Activated naive CD8-positive, alpha-beta T cell treated with anti-CD3 and anti-CD28 coated beads, Interleukin-2, amount 50 U/mL, for 16 hours (primary cell): ENCODE measurements around the gene SP5.
"Not testable (repeated sequence)": the region's sequence is repeated elsewhere in the genome, so short reads cannot be mapped to it uniquely, and the experiment has no call there.

Experiments used
- DNase-seq: peaks from one replicate; pipeline ENCODE4 v3.0.0-alpha.2; 2020; ENCODE audit warnings: low read depth, low spot score

The SP5 gene

DNA sequence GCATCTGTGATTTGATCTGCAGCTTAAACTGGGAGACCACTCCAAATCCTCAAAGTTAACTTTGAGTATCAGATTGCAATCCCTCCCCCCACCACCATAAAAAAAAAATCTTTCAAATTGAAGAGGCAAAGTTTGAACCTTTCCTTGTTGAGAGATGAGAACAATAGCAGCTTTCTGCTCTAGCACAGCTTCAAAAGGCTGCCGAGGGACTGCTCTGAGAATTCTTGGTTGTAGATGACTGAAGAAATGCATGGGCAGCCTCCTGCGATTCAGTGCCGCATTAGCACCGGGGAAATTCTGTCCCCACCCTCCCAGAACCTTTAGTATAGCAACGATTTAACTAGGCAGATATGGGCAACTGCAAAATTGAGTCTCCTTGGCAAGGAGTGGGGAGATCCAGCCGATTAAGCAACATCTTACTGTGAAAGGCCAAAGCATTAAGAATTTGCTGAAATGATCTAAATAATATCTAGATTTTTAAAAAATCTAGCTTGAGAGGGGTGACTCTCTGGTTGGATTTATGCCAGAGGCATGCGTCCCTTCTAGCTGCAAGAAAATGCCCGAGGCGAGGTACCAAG lies 3.9 kb upstream of the SP5 start:
- no peak for DNase-seq

DNA sequence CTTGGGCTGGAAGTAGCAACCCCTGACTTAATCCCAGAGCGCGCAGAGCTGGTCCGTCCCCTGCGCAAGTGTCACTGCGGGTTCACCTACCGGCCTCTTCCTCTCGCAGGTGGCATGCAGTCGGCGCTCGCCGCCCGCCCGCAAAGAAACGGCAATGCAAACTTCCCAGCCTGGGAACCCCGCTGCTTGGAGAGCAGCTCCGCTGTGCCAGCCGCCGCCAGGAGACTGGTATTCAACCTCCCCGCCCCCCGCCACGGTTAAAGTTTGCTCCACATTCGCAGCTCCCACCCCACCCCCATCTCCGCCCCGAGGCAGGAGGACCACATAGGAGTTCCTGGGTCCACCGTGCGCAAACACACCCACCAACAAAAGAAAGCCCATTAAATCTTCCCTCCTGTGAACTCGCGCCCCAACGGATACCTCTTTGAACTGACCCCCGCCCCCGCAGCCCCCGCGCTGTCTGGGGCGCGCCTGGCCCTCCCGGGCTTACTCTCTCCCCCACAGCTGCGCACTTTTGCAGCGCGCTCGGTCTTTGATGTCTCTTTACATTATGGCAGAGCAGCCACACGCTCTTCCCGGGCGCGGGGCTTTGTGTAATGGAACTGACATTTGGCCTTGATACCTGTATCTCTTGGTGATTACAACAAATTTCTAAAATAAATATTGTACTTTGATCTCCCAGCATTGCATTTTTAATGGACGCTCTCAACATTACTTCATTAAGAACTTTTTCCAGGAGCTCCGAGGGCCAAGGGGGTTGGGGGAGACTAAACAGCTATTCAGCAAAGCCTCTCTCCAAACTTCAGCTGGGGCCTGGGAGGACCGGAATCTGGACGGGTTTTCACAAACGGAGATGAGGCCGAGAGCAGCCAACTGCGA lies 3.1 kb upstream of the SP5 start:
- DNase-seq, result no peak

DNA sequence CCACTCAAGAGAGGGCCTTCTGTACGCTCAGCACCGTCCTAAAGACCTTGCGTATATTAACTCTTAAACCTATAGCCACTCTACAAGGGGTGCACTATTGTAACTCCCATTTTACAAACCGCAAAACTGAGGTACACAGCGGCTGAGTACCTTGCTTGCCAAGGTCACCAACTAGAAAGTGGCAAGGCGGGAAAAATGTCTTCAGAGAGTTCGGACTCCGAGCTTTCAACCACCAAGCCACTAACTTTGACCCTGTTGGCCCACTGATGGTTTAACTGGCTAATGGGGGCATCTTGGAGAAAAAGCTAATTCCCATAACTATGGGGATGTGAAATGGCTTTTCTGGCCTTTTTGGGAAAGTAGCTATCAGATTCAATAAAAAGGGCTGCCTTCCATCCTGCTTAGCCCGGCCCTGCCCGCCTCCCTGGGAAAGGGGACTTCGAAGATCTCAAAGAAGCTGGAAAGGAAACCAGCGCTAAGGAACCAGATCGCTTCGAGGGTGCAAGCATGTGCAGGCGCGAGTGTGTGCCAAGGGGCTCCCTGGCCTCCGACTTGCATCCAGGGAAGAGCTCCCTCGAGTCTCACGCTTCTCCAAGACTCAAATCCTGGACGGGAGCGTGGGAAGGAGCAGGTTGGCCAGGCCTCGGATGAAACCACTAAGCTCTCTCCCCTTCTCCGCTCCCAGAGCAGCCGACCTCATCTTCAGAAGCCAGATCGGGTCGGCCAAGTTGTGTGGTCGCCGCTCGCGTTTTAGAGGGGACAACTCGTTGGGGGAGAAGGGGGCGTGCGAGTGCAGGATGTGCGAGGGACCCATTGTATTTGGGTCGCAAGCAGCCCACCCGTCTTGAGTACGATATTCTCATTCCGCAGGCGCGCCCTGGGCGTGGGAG lies 2.2 kb upstream of the SP5 start:
- DNase-seq, result no peak

DNA sequence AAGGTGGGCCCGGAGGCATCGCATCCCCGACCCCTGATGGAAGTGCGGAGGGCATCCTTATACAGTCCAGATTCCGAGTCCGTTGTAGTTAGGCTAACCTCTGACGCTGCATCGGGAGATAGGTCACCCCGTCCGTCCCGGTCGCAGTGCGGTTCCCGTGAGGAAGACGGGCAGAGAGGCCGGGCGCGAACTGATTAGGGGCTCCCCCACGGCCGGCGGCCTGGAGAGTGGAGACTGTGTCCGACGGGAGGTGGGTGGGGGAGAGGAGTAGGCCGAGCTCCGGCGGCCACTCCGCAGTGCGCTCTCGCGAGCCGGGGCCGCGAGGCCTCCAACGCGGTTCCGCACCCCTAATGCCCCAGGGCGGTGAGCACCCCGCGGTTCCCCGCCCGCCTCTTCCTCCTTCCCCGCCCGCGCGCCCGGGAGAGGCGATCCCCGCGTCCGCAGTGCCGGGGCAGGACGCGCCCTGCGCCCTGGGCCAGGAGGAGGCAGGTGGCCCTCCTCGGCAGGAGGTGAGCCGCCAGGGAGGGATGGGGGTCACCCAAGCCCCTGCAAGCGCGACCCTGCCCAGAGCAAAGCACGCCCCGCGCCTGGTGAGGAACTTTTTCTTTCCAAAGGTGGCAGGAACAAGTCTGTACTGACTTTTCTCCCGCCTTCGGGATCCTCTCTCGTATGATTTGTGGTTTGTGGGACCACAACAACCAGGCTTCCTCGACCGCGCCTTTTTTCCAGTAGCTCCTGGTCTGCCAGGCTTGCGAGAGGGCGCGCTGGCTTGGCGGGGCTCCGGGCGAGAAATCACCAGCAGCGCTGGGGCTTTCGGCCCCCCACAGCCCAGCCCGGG lies 1.4 kb upstream of the SP5 start:
- DNase-seq, result no peak

DNA sequence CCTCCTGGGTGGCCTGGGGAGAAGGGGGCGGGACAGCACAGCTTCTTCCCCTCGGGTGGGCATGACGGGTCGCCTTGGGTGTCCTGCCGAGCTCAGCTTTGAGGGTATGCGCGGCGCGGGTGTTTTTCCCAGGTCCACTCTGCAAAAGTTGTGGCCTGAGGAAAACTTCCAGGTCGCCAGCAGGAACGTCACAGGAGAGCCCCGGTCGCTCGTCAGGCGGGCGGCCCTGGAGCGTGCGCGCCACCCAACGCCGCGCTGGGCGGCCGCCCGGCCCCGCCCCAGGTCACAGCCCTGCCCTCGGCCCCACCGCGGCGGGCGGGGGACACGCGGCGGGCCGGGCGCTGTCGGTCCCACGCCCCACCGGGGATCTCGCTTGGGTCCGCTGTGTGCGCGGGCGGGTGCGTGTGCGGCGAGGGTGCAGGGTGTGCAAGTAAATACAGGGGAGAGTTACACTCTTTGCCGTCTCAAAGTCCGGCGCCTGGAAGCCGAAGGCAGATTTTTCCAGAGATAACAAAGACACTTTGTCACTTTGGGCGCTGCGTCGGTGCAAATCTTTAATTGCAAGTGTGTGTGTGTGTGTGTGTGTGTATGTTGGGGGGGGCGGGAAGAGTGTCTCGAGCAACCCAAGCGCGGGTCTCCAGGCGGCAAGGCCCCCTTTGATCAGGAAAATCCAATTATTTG lies 616 bp upstream of the SP5 start:
- no peak for DNase-seq

DNA sequence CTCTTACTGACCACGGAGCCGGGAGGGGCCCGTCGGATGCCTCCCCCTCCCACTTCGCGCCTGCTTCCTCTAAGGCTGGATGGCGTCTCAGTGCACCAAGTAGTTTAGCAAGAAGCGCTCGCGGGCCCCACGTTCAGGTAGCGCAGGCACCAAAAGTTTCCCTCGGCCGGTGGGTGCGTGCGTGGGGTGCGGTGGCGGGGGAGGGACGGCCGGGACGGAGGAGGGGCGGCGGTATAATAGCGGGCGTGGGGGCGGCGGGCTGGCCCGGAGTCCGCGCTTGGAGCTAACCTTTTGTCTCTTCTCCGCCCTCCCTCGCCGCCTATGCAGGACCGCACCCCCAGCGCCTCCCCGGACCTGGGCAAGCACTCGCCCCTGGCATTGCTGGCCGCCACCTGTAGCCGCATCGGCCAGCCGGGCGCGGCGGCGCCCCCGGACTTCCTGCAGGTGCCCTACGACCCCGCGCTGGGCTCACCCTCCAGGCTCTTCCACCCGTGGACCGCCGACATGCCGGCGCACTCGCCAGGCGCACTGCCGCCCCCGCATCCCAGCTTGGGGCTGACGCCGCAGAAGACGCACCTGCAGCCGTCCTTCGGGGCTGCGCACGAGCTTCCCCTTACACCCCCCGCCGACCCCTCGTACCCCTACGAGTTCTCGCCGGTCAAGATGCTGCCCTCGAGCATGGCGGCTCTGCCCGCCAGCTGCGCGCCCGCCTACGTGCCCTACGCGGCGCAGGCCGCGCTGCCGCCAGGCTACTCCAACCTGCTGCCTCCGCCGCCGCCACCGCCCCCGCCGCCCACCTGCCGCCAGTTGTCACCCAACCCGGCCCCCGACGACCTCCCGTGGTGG lies 1.0 kb downstream of the SP5 start:
- no peak for DNase-seq

DNA sequence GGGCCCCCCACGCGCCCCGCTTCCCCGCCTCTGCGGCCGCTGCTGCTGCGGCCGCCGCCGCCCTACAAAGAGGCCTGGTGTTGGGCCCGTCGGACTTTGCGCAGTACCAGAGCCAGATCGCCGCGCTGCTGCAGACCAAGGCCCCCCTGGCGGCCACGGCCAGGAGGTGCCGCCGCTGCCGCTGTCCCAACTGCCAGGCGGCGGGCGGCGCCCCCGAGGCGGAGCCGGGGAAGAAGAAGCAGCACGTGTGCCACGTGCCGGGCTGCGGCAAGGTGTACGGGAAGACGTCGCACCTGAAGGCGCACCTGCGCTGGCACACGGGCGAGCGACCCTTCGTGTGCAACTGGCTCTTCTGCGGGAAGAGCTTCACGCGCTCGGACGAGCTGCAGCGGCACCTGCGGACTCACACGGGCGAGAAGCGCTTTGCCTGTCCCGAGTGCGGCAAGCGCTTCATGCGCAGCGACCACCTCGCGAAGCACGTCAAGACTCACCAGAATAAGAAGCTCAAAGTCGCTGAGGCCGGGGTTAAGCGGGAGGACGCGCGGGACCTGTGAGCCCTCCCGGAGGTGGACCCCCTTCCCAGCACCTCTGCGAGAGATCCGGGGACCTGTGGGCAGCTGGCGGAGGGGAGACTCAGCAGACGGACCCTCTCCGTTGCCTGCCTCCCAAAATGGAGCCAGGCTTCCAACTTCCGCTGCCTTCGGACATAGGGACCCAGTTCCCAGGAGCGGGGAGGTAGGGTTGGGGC lies 1.9 kb downstream of the SP5 start:
- no peak for DNase-seq

DNA sequence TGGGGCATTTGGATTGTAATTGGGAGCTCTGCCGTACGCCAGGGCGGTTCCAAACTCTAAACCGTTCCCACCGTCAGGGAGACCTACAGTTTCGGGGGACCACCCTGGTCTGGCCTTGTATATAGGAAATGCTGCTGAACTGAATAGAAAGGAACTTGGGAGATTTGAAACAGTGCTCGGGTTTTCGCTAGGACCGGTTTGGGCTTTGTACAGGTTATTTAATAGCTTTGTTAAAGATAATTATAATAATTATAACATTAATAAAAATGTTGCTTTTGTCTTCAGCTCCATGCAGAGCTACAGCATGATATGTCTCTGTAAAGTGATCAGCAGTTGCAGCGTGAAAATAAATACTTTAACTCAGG lies 2.4 kb downstream of the SP5 start:
- no peak for DNase-seq

DNA sequence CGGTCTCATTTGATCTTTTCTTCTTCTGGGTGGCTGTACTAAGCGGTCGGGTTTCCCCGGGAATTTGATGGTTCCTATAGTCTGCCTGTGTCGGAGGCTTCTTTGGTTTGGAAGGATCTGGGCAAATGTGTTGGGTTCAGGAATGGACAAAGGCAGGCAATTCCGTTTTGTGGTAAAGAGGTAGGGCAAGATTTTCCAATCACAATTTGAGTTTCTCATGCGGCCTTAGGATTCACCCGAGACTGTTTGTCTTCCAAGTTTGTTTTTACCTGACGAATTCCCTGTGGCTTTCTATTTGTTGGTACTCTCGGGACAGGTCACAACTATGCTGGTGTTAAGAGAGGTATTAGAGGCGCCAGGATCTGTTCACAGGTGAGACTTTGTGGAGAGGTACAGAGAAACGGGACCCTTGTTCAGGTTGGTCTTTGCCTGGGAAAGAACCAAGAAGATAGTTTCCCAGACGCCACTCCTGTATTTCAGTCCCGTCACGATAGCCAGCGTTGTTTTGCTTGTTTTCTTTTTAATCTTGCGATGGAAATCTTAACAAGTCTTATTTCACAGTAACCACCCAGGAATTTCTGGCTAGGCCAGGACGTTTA lies 3.0 kb downstream of the SP5 start:
- no peak for DNase-seq

DNA sequence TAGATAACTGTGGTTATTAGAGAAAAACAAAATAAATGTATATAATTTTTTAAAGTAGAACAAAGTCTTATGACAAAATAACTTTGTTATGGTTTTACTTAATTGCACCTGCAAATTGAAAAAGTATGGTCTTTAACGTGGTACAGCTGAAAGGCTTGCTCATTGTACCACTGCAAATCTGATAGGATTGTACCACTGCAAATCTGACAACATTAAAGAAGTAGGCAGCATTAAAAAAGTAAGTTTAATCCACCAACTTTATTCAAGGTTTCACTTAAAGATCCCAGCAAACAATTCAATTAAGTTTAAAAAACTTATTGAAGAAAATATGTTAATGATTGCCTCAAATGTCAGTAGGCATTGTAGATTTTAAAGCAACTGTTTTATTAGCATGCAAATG lies 4.7 kb downstream of the SP5 start:
- DNase-seq, result no peak

DNA sequence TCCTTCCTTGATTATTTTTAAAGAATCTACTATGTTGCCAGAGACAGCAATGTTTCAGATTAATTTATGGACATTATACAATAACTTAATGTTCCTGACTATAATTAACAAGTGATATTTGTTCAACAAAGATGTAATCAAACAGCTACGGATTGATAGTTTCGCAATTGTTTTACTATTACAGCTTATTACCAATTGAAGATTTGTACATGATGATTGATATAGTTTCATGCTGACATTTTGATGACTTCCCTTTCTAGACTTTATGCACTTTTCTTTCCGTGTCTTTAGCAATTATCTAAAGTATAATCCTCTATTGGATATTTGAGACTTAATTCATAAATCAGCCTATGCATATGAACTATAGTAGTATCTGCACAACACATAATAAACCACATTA lies 6.5 kb downstream of the SP5 start:
- DNase-seq, result no peak

DNA sequence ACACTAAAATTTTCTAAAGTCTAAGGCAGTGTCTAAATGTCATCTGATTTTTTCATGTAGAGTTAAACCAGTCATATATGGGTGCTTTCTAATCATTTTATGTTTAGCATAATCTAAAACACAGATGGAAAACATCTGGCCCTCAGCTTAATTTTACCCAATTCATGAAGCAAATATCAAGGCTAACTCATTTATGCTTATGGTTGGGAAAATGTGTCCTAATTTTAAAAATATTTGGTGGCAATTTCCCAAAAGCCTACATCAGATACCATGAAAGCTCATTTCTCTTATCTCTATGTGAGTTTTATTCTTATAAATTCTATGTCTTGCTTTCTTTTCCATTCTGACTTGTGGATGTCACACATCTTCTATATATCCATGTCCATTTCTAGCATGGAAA lies 7.2 kb downstream of the SP5 start:
- no peak for DNase-seq

DNA sequence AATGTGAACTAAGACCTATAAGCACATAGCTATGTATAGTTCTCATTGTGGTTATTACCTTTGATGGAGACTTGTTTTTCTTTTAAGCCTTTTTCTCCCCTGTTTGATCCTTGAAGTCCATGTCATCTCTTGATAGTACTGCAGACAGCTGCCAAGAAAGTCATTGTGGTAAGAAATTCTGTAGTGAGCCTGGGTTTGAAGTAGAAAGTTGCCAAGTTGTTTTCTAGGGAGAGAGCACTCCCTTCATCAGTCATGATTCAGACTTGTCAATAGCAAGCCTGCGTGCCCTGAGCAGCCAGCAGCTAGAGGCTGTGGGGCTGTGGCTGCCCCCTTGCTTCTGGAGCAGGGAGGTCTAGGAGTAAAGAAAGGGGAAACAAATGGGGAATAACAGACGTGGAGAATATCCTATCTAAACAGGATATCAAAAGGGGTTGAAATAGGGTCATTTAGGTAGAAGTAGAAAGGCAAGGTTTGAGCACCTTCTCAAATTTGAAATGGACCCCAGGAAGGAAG lies 8.4 kb downstream of the SP5 start:
- DNase-seq, result no peak

DNA sequence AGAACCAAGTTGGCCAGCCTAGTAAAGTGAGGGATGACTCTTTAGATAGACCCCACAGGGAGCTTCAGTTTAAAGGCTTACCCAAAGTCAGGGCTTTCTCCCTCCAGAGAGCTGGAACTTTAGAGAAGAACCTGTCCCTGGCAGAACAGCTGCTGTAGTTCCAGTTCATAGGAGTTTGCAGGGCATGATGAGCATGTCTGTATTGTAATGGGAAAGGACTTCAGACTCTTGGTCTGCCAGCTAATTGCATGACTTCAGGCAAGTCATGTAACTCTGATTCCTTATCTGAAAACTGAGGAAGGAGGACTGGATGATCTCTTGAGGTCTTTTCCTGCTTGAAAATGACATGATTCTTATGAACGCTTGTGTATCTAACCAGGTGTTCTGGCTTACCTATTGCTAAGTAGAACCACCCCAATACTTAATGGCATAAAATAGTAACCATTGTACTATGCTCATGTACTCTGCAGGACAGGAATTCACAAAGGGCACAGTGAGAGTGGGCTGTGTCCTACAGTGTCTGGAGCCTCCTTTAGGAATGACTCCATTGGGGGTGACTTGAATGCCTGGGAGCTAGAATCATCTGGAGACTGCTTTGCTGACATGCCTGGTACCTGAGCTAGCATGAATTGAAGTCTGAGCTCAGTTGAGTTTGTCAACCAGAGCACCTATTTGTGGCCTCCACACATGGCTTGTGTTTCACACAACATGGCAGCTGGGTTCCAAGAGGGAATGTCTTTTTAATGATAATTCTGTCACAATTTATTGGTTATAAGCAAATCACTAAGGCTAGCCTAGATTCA lies 18.9 kb downstream of the SP5 start:
- DNase-seq, result no peak

DNA sequence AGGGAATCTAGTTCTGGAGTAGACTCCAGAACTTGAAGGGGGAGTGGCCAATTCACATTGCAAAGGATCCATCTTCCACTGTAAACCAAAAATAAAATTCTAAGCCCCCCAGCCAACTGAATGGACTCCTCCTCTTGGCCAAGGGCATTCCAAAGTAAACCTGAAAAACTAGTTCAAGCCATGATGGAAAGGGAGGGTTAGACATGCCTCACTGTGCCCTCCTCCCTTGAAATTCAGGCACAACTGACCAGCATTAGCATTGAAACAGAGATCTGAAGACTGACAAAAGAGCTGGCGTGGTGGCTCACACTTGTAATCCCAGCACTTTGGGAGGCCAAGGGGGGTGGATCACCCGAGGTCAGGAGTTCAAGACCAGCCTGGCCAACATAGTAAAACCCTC lies 19.5 kb downstream of the SP5 start:
- not testable (repeated sequence) for DNase-seq

DNA sequence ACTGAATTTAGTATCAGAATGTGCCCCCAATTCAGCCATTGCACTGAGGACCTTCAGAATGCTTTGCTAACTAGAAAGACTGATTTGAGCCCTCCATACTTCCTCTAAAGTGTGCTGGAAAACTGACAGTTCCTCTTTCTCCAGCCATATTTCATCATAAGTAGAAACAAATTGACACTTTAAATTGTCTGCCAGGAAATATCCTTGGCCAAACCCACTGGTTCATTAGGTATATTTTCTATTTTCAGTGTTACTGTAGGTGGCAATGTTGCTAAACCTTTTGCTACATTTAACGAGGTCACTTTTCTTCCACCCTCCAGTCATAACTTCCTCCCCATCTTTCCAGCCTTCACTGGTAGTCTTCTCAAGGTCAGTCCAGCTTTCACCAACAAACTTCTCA lies 21.5 kb downstream of the SP5 start:
- DNase-seq, result no peak

DNA sequence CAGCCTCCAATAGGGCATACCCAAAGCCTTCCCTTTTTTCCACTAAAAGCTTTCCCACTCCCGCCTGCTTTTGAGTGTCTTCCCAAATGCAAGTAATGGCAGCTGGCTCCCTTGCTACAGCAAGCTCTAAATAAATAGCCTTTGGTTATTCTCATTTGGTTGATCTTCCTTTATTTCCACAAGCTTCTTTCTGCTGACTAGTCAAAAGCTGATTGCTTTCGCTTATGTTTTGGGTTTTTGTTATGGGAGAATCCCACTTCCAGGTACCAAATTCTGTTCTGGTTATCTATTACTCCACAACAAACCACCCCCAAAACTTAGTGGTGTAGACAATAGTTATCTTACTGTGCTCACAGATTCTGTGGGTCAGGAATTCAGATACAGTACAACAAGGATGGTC lies 22.3 kb downstream of the SP5 start:
- DNase-seq, result no peak

DNA sequence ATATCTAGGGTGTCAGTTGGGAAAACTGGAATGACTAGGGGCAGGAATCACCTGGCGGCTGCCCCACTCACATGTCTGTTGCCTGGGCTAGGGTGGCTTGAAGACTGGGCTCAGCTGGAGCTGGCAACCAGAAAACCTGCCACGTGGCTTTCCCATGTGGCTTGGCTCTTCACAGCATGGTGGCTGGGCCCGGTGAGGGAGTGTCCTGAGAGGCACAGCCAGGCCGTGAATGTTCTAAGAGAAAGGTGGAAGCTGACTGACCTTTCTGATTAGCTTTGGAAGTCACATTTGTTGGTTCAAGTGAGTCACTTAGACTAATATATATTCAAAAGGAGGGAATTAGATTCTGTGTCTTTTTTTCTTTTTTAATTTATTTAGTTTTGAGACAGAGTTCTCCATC lies 22.7 kb downstream of the SP5 start:
- no peak for DNase-seq
